Spleen (tissue), 11 donors: Measurements from ENCODE around the gene ESYT3. TPM values are rescaled to one million over a fixed set of nuclear protein-coding genes. Genes with fewer than 3 reads are reported as not detected.

Experiments
- DNase-seq: peaks from one replicate; pipeline ENCODE4 v3.0.0-alpha.2; 2020
- H3K27ac ChIP-seq, 8 donors: fragments of 200-600 bp; sonication (generic) in 7 of 8; 1 replicate in 4 of 8; 2 replicates in 4 of 8; pipeline versions ENCODE4 v1.5.0 to v1.8.0; 2016 to 2021; ENCODE audit warnings: inconsistent platforms in 4 of 8, mild to moderate bottlenecking in 4 of 8, moderate library complexity in 1 of 8
- H3K27me3 ChIP-seq, 7 donors: fragments of 200-600 bp; sonication (generic) in 6 of 7; replicated peaks in 1 of 7; 1 replicate in 4 of 7; 2 replicates in 3 of 7; pipeline versions ENCODE4 v1.5.0 to v1.8.0; 2016 to 2021; ENCODE audit warnings: inconsistent platforms in 3 of 7, mild to moderate bottlenecking in 1 of 7
- H3K36me3 ChIP-seq, 6 donors: fragments of 200-600 bp; sonication (generic) in 5 of 6; 1 replicate in 4 of 6; 2 replicates in 2 of 6; pipeline versions ENCODE4 v1.5.0 to v1.8.0; 2016 to 2021; ENCODE audit warnings: inconsistent platforms in 2 of 6
- H3K4me1 ChIP-seq, 6 donors: fragments of 200-600 bp; sonication (generic) in 5 of 6; 1 replicate in 3 of 6; 2 replicates in 3 of 6; pipeline versions ENCODE4 v1.5.0 to v1.8.0; 2016 to 2021; ENCODE audit warnings: inconsistent platforms in 3 of 6
- H3K4me3 ChIP-seq, 8 donors: fragments of 200-600 bp; sonication (generic) in 7 of 8; 1 replicate in 4 of 8; 2 replicates in 4 of 8; pipeline versions ENCODE4 v1.5.0 to v1.8.0; 2016 to 2021; ENCODE audit warnings: inconsistent platforms in 4 of 8, mild to moderate bottlenecking in 4 of 8, moderate library complexity in 2 of 8
- H3K9me3 ChIP-seq, 8 donors: fragments of 200-600 bp; sonication (generic) in 7 of 8; 1 replicate in 4 of 8; 2 replicates in 4 of 8; pipeline versions ENCODE4 v1.5.0 to v1.8.0; 2016 to 2021; ENCODE audit warnings: inconsistent platforms in 4 of 8
- CTCF ChIP-seq, 11 experiments: fragments of 200-600 bp in 7 of 11; fragments of 450-650 bp in 4 of 11; sonication (generic) in 4 of 11; IDR thresholded peaks in 8 of 11; conservative IDR thresholded peaks in 3 of 11; 1 replicate in 7 of 11; 2 replicates in 4 of 11; pipeline versions ENCODE4 v1.4.0 to v1.8.0; 2016 to 2021; ENCODE audit warnings: antibody characterized with exemption in 11 of 11, inconsistent platforms in 4 of 11, mild to moderate bottlenecking in 1 of 11
- POLR2A ChIP-seq, 3 donors: fragments of 450-650 bp; IDR thresholded peaks; one replicate each; pipeline ENCODE4 v1.5.1; 2017; ENCODE audit warnings: antibody characterized with exemption in 3 of 3, mild to moderate bottlenecking in 1 of 3
- POLR2AphosphoS5 ChIP-seq, 3 donors: sonication (generic); formaldehyde crosslinking; IDR thresholded peaks; one replicate each; pipeline ENCODE4 v1.5.1; 2017; ENCODE audit warnings: antibody characterized with exemption in 3 of 3
- WGBS, 5 donors: extraction: QIAGEN DNeasy Blood & Tissue Kit in 3 of 5; methylation state at CpG; one replicate each; pipeline versions ENCODE4 v1.1.5 to v1.1.7; 2013 to 2018; 5-methylcytosine and 5-hydroxymethylcytosine counted together
- intact Hi-C: fragments of 100-400 bp; cut with DNase I; formaldehyde crosslinking; loops from one replicate; pipeline ENCODE4 v1.15.0; 2023; ENCODE audit warnings: low total_unique reads
- polyA plus RNA-seq, 3 donors: library from polyadenylated mRNA; stranded (reverse); fragments of 200-250 nt; gene quantifications; one replicate each; pipeline ENCODE4 v1.2.1, GENCODE V29; 2013
- total RNA-seq, 7 donors: library from RNA; depleted of rRNA in 3 of 7; stranded (reverse); fragments of >200 nt in 3 of 7; fragmentation: NEBNext Ultra II Directional in 4 of 7; extraction: Animal tissue kit (Norgen Biotek cat#: 25700) in 4 of 7; gene quantifications; one replicate each; pipeline versions ENCODE4 v1.1.0 to v1.2.1, GENCODE V29; 2016 to 2021
- donor health status: healthy with polysubstance abuse.
- donor health status: DM: no; HTN: no; CAD: no; lungs with moderate emphysema.
- donor health status: DM: no; HTN: no; CAD: no.
- donor health status: Bipolar disorder and iron deficiency.
- donor health status: healthy.
- donor health status: DM: no; HTN: no; CAD: no.
- donor health status: DM: yes; HTN: yes; CAD: no.

The ESYT3 gene
- total and polyA plus RNA-seq, 10 donors, result 0.02 TPM; not detected in 9

DNA sequence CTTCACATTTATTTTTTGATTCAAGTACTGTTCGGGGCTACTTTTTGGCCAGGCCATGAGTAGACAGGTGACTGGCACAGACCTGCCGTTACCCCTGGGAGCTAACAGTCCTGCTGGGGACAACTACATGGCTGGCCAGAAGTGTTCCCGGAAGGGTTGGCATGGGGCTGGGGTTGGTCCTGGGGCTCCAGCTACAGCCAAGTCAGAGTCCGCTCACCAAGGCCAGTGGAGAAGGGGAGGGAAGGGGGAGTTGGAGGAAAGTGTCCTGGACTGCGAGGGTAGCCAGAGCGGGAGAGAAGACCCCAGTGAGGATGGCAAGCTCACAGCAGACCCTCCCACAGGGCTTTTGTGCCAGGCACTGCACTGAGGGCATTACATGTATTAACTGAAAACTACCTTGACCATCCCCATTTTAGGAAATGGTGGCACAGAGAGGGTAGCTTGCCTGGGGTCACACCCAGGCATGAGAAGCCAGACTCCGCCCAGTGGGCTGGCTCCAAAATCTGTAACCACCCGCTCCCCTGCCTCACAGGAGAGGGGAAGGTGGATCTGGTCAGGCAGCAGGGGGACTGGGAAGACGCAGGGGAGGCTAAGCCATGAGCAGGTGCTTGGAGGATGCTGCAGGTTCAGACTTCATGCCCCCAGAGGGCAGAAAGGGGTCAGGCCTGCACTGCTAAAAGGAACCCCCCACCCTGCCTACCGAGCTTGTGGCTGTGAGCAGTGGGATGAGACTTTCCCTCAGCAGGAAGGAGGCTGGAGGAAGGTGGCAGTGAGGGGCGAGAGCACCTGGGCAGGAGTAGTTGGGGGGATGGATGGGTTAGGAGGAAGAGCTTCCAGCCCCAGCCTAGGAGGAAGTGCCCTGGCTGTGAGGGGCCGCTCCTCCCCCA lies 38.3 kb upstream of the ESYT3 start:
- peaks cover 0 to 15% (median 0%) of the 10 kb centered on the region in 6 donors for H3K36me3 ChIP-seq
- no peak overlapping the region for H3K4me3 ChIP-seq
- H3K9me3 ChIP-seq, result no peaks in the 10 kb centered on the region
- H3K27ac ChIP-seq, result no peak overlapping the region
- peaks cover 0 to 12% (median 0%) of the 10 kb centered on the region in 7 donors for H3K27me3 ChIP-seq
- H3K4me1 ChIP-seq, result no peaks in the 10 kb centered on the region
- intact Hi-C loops, result no loop called here
- DNase-seq, result no peak
- TF ChIP-seq CTCF (IDR thresholded peaks at IDR 0.05 in 8 of 11, conservative IDR thresholded peaks at IDR 0.05 in 3 of 11) (no peak), POLR2AphosphoS5 (IDR thresholded peaks at IDR 0.05) (no peak), POLR2A (IDR thresholded peaks at IDR 0.05) (no peak)
- WGBS, 5 donors, result 84 to 92% (median 88%) methylated on average over 9 to 12 of the region's 12 CpGs

DNA sequence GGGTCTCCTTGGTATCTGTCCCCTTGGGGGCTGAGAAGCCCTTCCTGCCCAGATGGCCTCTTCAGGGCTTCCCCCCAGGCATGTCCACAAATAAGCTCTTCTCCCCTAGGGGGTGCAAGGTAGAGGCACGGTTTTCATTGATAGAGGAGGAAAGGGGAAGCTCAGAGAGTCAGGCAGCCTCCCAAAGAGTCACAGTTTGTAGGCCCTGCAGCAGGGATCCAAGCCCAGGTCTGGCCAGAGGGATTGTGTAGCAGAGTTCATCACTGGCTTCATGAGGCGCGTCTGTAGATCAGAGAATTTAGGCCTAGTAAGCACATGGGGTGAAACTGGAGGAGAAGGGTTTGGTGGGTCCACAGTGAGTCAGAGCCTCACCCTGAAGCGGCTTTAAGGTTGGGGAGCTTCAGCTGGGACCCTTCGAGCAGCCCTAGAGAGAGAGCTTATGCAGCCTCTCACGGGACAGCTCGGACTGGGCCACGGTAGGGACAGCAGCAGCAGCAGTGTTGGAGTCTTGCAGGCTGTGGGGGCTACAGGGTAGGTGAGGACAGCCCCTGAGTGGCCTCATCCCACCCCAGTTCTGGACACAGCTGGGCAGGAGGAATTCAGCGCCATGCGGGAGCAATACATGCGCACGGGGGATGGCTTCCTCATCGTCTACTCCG lies 37.5 kb upstream of the ESYT3 start:
- TF ChIP-seq CTCF (IDR thresholded peaks at IDR 0.05 in 8 of 11, conservative IDR thresholded peaks at IDR 0.05 in 3 of 11) (no peak), POLR2AphosphoS5 (IDR thresholded peaks at IDR 0.05) (no peak), POLR2A (IDR thresholded peaks at IDR 0.05) (no peak)
- WGBS, 5 donors, result 87 to 93% (median 88%) methylated on average over 13 to 14 of the region's 14 CpGs
- Histone ChIP-seq H3K27me3 (peaks cover 0 to 12% (median 0%) of the 10 kb centered on the region in 7 donors), H3K9me3 (no peaks in the 10 kb centered on the region), H3K27ac (no peak overlapping the region), H3K36me3 (peaks cover 0 to 21% (median 0%) of the 10 kb centered on the region in 6 donors), H3K4me1 (no peaks in the 10 kb centered on the region), H3K4me3 (no peak overlapping the region)
- intact Hi-C loops, result no loop called here
- no peak for DNase-seq

GRCh38 chr3:138397983-138398382 lies 36.4 kb upstream of the ESYT3 start:
- no peaks in the 10 kb centered on the region for H3K4me1 ChIP-seq
- peaks cover 0 to 12% (median 0%) of the 10 kb centered on the region in 7 donors for H3K27me3 ChIP-seq
- TF ChIP-seq POLR2A (IDR thresholded peaks at IDR 0.05), result no peak
- TF ChIP-seq CTCF (IDR thresholded peaks at IDR 0.05 in 8 of 11, conservative IDR thresholded peaks at IDR 0.05 in 3 of 11), result peak in 1 of 11 experiments; percentile 14
- no peak for TF ChIP-seq POLR2AphosphoS5 (IDR thresholded peaks at IDR 0.05)
- no peak overlapping the region for H3K27ac ChIP-seq
- intact Hi-C loops, result no loop called here
- H3K36me3 ChIP-seq, result peaks cover 0 to 32% (median 0%) of the 10 kb centered on the region in 6 donors
- no peak for DNase-seq
- whole genome bisulfite sequencing, 5 donors, result 83 to 90% (median 86%) methylated on average over 4 of the region's 4 CpGs
- H3K4me3 ChIP-seq, result no peak overlapping the region
- H3K9me3 ChIP-seq, result no peaks in the 10 kb centered on the region
